RWPE2 (cell line): ENCODE results near the gene FUT9.

Experiments
- ATAC-seq: fragments of 200-7000 bp; cut with Tn5 transposase; 3 replicates; pipeline ENCODE4 v1.9.1; 2021; ENCODE audit warnings: low read depth
- DNase-seq: peaks from one replicate; pipeline ENCODE4 v3.0.0-alpha.2; 2020; ENCODE audit warnings: low spot score
- H3K27ac ChIP-seq: fragments of 450-650 bp; 2 replicates; pipeline ENCODE4 v1.5.1; 2017; ENCODE audit warnings: mild to moderate bottlenecking; ENCODE audit not compliant: poor library complexity, severe bottlenecking
- H3K27me3 ChIP-seq: fragments of 250-450 bp; sonication (Bioruptor Pico); 2 replicates; pipeline ENCODE4 v1.5.1; 2021; ENCODE audit warnings: mild to moderate bottlenecking, moderate library complexity; ENCODE audit not compliant: insufficient read depth, poor library complexity, severe bottlenecking
- H3K36me3 ChIP-seq: fragments of 250-450 bp; sonication (Bioruptor Pico); 2 replicates; pipeline ENCODE4 v1.5.1; 2020; ENCODE audit warnings: low read depth, mild to moderate bottlenecking, moderate library complexity
- H3K4me1 ChIP-seq: fragments of 250-450 bp; sonication (Bioruptor Pico); 2 replicates; pipeline ENCODE4 v1.5.1; 2021; ENCODE audit warnings: mild to moderate bottlenecking, moderate library complexity; ENCODE audit not compliant: insufficient read depth, poor library complexity, severe bottlenecking
- H3K4me3 ChIP-seq: fragments of 250-450 bp; sonication (Bioruptor Pico); 2 replicates; pipeline ENCODE4 v1.5.1; 2021; ENCODE audit warnings: mild to moderate bottlenecking, moderate library complexity; ENCODE audit not compliant: severe bottlenecking
- H3K9me3 ChIP-seq: fragments of 250-450 bp; sonication (Bioruptor Pico); 2 replicates; pipeline ENCODE4 v1.5.1; 2021; ENCODE audit warnings: mild to moderate bottlenecking, moderate library complexity; ENCODE audit not compliant: severe bottlenecking
- CTCF ChIP-seq: fragments of 450-650 bp; IDR thresholded peaks from one replicate; pipeline ENCODE4 v1.5.1; 2017; ENCODE audit warnings: mild to moderate bottlenecking, moderate library complexity; ENCODE audit not compliant: poor library complexity, severe bottlenecking

FUT9 gene

GRCh38 chr6:96235927-96236326 is 220.2 kb downstream of the FUT9 start:
- Histone ChIP-seq H3K4me1 (no peaks in the 10 kb centered on the region), H3K9me3 (no peaks in the 10 kb centered on the region), H3K27ac (no peak overlapping the region), H3K36me3 (no peaks in the 10 kb centered on the region), H3K27me3 (no peaks in the 10 kb centered on the region), H3K4me3 (no peak overlapping the region)
- DNase-seq: no peak
- no peak for ATAC-seq
- TF ChIP-seq CTCF: no peak

DNA sequence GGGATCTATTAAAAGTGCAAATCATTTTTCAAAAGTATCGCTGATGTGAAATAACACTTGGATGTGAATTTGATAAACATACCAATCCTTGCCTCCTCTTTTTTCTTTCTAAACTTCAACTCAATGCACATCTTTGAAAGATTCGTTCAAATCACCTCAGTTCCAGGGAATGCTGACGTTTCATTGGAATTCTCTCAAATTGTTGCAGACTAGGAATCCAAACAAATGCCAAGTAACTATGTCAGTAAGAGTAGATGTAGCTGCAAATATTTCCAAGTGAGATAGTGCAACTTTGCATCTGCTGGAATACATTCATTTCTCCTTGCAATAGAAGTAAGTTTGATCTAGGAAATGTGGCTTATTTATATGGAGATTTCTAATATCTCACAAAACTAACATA is 220.7 kb downstream of the FUT9 start:
- Histone ChIP-seq H3K4me3 (no peak overlapping the region), H3K27ac (no peak overlapping the region), H3K4me1 (no peaks in the 10 kb centered on the region), H3K36me3 (no peaks in the 10 kb centered on the region), H3K9me3 (no peaks in the 10 kb centered on the region), H3K27me3 (no peaks in the 10 kb centered on the region)
- ATAC-seq (no peak), DNase-seq (no peak)
- no peak for TF ChIP-seq CTCF

DNA sequence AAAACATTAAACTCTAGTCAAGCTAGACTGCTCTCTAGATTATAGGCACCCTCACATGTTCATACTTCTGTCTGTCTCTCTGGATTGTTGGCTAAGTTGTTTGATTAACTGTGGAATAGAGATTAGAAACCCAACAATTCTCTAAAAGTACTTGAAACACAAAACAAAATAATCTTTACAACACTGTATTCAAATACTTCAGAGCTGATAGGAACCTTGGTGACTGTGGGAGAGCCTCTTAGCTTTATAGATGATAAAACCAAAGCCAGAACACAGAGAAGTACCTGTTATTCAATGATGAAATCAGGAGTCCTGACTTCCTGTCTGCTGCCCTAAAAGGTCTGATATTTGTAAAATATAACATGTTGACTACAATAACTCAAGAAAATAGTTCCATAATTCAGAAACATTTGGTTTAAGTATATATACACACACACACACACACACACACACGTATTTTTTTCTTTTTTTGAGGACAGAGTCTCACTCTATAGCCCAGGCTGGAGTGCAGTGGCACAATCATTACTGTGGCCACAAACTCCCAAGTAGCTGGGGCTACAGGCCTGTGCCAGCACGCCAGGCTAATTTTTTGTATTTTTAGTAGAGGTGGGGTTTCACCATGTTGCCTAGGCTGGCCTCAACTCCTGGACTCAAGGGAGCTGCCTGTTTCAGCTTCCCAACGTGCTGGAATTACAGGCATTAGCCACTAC is 222.0 kb downstream of the FUT9 start:
- ATAC-seq: no peak
- Histone ChIP-seq H3K27me3 (no peaks in the 10 kb centered on the region), H3K27ac (no peak overlapping the region), H3K9me3 (no peaks in the 10 kb centered on the region), H3K4me3 (no peak overlapping the region), H3K4me1 (no peaks in the 10 kb centered on the region), H3K36me3 (no peaks in the 10 kb centered on the region)
- TF ChIP-seq CTCF: no peak
- DNase-seq: no peak

GRCh38 chr6:96246563-96246962 is 230.8 kb downstream of the FUT9 start:
- TF ChIP-seq CTCF: no peak
- DNase-seq: no peak

GRCh38 chr6:96249755-96250154 is 234.0 kb downstream of the FUT9 start:
- Histone ChIP-seq H3K9me3 (no peaks in the 10 kb centered on the region), H3K27me3 (no peaks in the 10 kb centered on the region), H3K36me3 (no peaks in the 10 kb centered on the region), H3K27ac (no peak overlapping the region), H3K4me3 (no peak overlapping the region), H3K4me1 (no peaks in the 10 kb centered on the region)
- DNase-seq: no peak
- no peak for TF ChIP-seq CTCF
- no peak for ATAC-seq

More at GRCh38 chr6:96246563-96246962, 230.8 kb downstream of the FUT9 start:
- H3K36me3 ChIP-seq: no peaks in the 10 kb centered on the region
- H3K4me1 ChIP-seq: no peaks in the 10 kb centered on the region
- no peak for ATAC-seq
- H3K27me3 ChIP-seq: no peaks in the 10 kb centered on the region
- no peak overlapping the region for H3K27ac ChIP-seq
- H3K4me3 ChIP-seq: no peak overlapping the region
- H3K9me3 ChIP-seq: no peaks in the 10 kb centered on the region
